Measurements from ENCODE around the gene SH2D2A. TPM values are rescaled to one million over a fixed set of nuclear protein-coding genes. Genes with fewer than 3 reads are reported as not detected.

The SH2D2A gene
- total RNA-seq, 1 donor from 2014 or later, result 0.88 TPM

DNA sequence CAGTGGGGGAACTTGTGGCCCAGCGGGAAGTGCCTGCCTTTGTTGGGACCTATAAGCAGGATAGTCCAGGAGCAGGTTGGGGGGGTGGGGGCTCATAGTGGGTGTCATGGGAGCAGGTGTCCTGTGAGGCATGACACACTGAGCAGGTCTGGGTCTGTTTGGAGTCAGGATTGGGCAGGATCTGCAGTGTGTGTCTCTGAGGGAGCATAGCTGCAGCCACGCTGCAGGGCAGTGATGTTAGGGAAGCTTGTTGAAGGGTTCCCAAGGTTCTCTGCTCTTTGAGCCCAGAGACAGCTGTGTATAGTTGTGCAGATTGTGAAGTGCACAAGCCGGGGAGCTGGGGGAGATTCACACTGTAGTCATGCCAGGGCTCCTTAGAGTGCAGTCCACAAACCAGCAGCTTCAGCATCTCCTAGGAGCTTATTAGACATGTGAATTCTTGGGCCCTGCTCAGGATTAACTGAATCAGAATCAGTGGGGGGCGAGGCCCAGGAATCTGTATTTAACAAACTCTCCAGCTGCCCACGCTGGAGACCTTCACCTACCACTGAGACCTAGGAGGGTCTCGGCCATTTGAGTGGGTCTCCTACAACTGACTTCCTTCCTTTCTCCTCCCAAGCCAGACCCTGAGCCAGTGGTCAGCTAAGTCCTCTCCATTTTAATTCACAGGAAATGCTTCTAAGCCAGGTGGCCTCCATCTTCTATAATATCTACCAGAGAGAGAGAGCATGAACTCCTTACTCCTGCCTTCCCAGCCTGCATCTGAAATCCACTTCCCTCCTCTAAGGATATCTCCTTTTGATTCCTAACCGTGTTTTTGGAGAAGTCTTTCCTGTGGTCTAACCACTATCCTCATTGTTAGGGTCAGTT lies 31.2 kb upstream of the SH2D2A start:
- H3K27ac ChIP-seq (replicated peaks), result no peak overlapping the region
- DNase-seq, result no peak
- no peaks in the 10 kb centered on the region for H3K9me3 ChIP-seq (replicated peaks)
- H3K27me3 ChIP-seq (ENCODE audit: low read depth), result peaks cover 83% of the 10 kb centered on the region
- H3K4me3 ChIP-seq, result no peak overlapping the region
- peaks cover 25% of the 10 kb centered on the region for H3K4me1 ChIP-seq
- no peak for TF ChIP-seq CTCF (IDR thresholded peaks at IDR 0.05; ENCODE audit: borderline replicate concordance)
- H3K36me3 ChIP-seq, result no peaks in the 10 kb centered on the region
- intact Hi-C loops (cut with micrococcal nuclease), result no loop called here

GRCh38 chr1:156846643-156847042 lies 30.0 kb upstream of the SH2D2A start:
- Histone ChIP-seq H3K27me3 (ENCODE audit: low read depth) (peaks cover 93% of the 10 kb centered on the region), H3K4me1 (peaks cover 13% of the 10 kb centered on the region), H3K9me3 (replicated peaks) (no peaks in the 10 kb centered on the region), H3K27ac (replicated peaks) (no peak overlapping the region), H3K4me3 (no peak overlapping the region), H3K36me3 (no peaks in the 10 kb centered on the region)
- TF ChIP-seq CTCF (IDR thresholded peaks at IDR 0.05; ENCODE audit: borderline replicate concordance), result no peak
- intact Hi-C loops (cut with micrococcal nuclease), result no loop called here
- DNase-seq, result no peak

GRCh38 chr1:156845953-156846545 lies 29.4 kb upstream of the SH2D2A start:
- intact Hi-C loops (cut with micrococcal nuclease), result no loop called here

DNA sequence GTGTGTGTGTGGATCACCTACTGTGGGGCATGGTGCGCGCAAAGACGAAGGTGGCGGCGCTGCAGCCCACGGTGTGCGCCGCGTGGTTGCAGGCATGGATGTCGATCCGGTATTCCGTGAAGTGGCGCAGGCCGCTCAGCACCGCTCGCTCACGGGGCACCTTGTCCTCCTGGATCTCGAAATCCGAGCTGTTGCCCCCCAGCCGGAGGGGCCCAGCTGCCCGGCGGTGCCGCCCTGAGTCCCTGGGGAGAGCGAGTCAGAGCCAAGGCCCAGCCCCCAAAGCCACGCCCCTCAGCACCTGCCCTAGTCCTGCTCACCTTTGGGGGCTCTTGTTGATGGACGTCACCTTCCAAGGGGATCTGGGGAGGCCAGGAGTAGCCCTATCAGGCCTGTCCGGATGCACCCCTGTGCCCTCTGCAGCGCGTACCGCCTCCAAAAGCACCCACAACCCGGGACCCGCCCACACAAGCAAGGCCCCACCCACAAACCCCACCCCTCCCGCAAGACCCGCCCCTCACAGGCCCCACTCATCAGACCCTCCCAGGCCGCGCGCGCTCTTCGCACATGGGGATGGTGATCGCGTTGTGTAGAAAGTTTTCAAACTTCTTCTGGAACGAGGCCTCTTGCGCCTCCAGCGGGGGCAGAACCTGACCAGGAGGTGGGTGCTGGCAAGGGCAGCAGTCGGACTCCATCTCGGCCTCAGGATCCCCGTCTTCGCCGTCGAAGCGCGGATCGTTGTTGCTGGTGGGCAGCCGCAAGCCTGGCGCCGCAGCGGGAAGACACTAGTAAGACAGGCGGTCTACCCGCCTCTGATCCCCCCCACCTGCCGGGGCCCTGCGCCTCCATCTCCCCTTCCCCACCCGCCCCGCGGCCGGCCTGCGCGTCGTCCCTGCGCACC lies 28.7 kb upstream of the SH2D2A start:
- intact Hi-C loops (cut with micrococcal nuclease), result no loop called here
- Histone ChIP-seq H3K27ac (replicated peaks) (no peak overlapping the region), H3K27me3 (ENCODE audit: low read depth) (peaks cover 100% of the 10 kb centered on the region), H3K4me1 (peaks cover 10% of the 10 kb centered on the region), H3K4me3 (peak overlapping the region; percentile 32), H3K36me3 (no peaks in the 10 kb centered on the region), H3K9me3 (replicated peaks) (no peaks in the 10 kb centered on the region)
- no peak for DNase-seq
- no peak for TF ChIP-seq CTCF (IDR thresholded peaks at IDR 0.05; ENCODE audit: borderline replicate concordance)

More at GRCh38 chr1:156845953-156846545, 29.4 kb upstream of the SH2D2A start:
- no peaks in the 10 kb centered on the region for H3K9me3 ChIP-seq (replicated peaks)
- H3K27ac ChIP-seq (replicated peaks), result no peak overlapping the region
- peaks cover 96% of the 10 kb centered on the region for H3K27me3 ChIP-seq (ENCODE audit: low read depth)
- TF ChIP-seq CTCF (IDR thresholded peaks at IDR 0.05; ENCODE audit: borderline replicate concordance), result no peak
- peaks cover 10% of the 10 kb centered on the region for H3K4me1 ChIP-seq
- no peaks in the 10 kb centered on the region for H3K36me3 ChIP-seq
- no peak overlapping the region for H3K4me3 ChIP-seq
- DNase-seq, result no peak

DNA sequence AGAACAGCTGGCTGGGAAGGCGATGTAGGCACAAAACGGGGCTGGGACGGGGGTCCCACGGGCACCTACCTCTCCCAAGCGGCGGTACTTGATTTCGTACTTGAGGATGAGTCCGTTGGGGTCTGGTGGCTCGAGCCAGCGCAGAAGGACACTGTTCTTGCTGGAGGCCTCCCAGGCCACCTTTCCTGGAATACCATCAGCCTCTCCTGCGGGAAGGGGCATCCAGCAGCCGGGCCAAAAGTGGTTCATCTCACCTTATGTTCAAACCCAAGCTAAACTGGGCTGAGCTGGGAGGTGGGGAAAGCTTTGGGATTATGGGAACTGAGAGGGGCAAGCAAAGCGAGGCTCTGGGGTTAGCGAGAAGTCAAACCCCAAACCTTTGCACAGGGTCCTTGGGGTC lies 28.0 kb upstream of the SH2D2A start:
- TF ChIP-seq CTCF (IDR thresholded peaks at IDR 0.05; ENCODE audit: borderline replicate concordance), result no peak
- Histone ChIP-seq H3K27ac (replicated peaks) (no peak overlapping the region), H3K27me3 (ENCODE audit: low read depth) (peaks cover 100% of the 10 kb centered on the region), H3K36me3 (no peaks in the 10 kb centered on the region), H3K9me3 (replicated peaks) (no peaks in the 10 kb centered on the region), H3K4me3 (no peak overlapping the region), H3K4me1 (peaks cover 10% of the 10 kb centered on the region)
- no peak for DNase-seq
- intact Hi-C loops (cut with micrococcal nuclease), result no loop called here

Data from left ventricle myocardium inferior (tissue), 1 donor.